NCI-H2227 (cell line): ENCODE data around the gene VPS8.

ENCODE experiments used
- DNase-seq: peaks from one replicate; lab custom pipeline; 2025; ENCODE audit not compliant: unreplicated experiment; lab: John Stamatoyannopoulos, UW

The VPS8 gene

GRCh38 chr3:184784731-184785500 lies 27.1 kb upstream of the VPS8 start:
- peak; percentile 12 for DNase-seq

- DNase-seq = no peak
Observed at GRCh38 chr3:184785890-184786279, 26.1 kb upstream of the VPS8 start.

GRCh38 chr3:184786280-184786941 lies 25.6 kb upstream of the VPS8 start:
- DNase-seq = no peak

GRCh38 chr3:184788751-184789150 lies 23.2 kb upstream of the VPS8 start:
- DNase-seq = no peak

- no peak for DNase-seq
Observed at GRCh38 chr3:184789314-184789998, 22.5 kb upstream of the VPS8 start.

GRCh38 chr3:184791171-184791570 lies 20.8 kb upstream of the VPS8 start:
- DNase-seq = peak; percentile 78

- DNase-seq = peak; percentile 73
Observed at GRCh38 chr3:184795522-184796190, 16.3 kb upstream of the VPS8 start.

- DNase-seq = no peak
Observed at GRCh38 chr3:184796551-184796950, 15.4 kb upstream of the VPS8 start.

- no peak for DNase-seq
Observed at GRCh38 chr3:184796954-184797353, 15.0 kb upstream of the VPS8 start.

GRCh38 chr3:184798120-184798519 lies 13.8 kb upstream of the VPS8 start:
- no peak for DNase-seq

- DNase-seq = no peak
Observed at GRCh38 chr3:184800349-184800930, 11.5 kb upstream of the VPS8 start.

- DNase-seq = no peak
Observed at GRCh38 chr3:184801241-184801785, 10.7 kb upstream of the VPS8 start.

- DNase-seq = no peak
Observed at GRCh38 chr3:184802150-184802549, 9.8 kb upstream of the VPS8 start.

GRCh38 chr3:184804801-184805200 lies 7.2 kb upstream of the VPS8 start:
- no peak for DNase-seq

- peak; percentile 80 for DNase-seq
Observed at GRCh38 chr3:184805351-184806038, 6.5 kb upstream of the VPS8 start.

GRCh38 chr3:184806567-184807271 lies 5.2 kb upstream of the VPS8 start:
- DNase-seq = no peak

GRCh38 chr3:184807549-184807948 lies 4.4 kb upstream of the VPS8 start:
- no peak for DNase-seq

GRCh38 chr3:184808021-184808420 lies 3.9 kb upstream of the VPS8 start:
- DNase-seq = peak; percentile 40

GRCh38 chr3:184810146-184810545 lies 1.8 kb upstream of the VPS8 start:
- DNase-seq = no peak

GRCh38 chr3:184811034-184811433 lies 932 bp upstream of the VPS8 start:
- DNase-seq = no peak
